Upper lobe of right lung (tissue), 1 donor: ENCODE data around the gene PANK3. TPM values are rescaled to one million over a fixed set of nuclear protein-coding genes. Genes with fewer than 3 reads are reported as not detected.
"Not testable (repeated sequence)": the region's sequence is repeated elsewhere in the genome, so short reads cannot be mapped to it uniquely, and the experiment has no call there.

Source experiments
- ATAC-seq: fragments of 200-7000 bp; cut with Tn5 transposase; one replicate; pipeline ENCODE4 v1.9.1; 2020; ENCODE audit warnings: mild to moderate bottlenecking, moderate library complexity
- DNase-seq: peaks from one replicate; pipeline ENCODE4 v3.0.0-alpha.2; 2020
- H3K27ac ChIP-seq: fragments of 200-600 bp; one replicate; pipeline ENCODE4 v1.8.0; 2022
- H3K27me3 ChIP-seq: fragments of 200-600 bp; one replicate; pipeline ENCODE4 v1.8.0; 2022; ENCODE audit warnings: mild to moderate bottlenecking
- H3K36me3 ChIP-seq: fragments of 200-600 bp; one replicate; pipeline ENCODE4 v1.8.0; 2022
- H3K4me1 ChIP-seq: fragments of 200-600 bp; one replicate; pipeline ENCODE4 v1.8.0; 2022
- H3K4me3 ChIP-seq: fragments of 200-600 bp; one replicate; pipeline ENCODE4 v1.8.0; 2022; ENCODE audit warnings: mild to moderate bottlenecking
- H3K9me3 ChIP-seq: fragments of 200-600 bp; one replicate; pipeline ENCODE4 v1.8.0; 2022
- intact Hi-C: fragments of 100-400 bp; cut with DNase I; formaldehyde crosslinking; loops from one replicate; pipeline ENCODE4 v1.11.0; 2022
- total RNA-seq: library from RNA; stranded (reverse); fragmentation: NEBNext Ultra II Directional; extraction: Animal tissue kit (Norgen Biotek cat#: 25700); gene quantifications from one replicate; pipeline ENCODE4 v1.2.1, GENCODE V29; 2021
- TF ChIP-seq, protein P1 (sequence below): fragments of 200-600 bp; IDR thresholded peaks from one replicate; pipeline ENCODE4 v1.8.0; 2022; ENCODE audit warnings: antibody characterized with exemption
- donor health status: DM: no; HTN: yes; CAD: no; lungs with severe emphysema.

Gene PANK3
- total RNA-seq, 1 donor from 2014 or later, result 64.3 TPM

DNA sequence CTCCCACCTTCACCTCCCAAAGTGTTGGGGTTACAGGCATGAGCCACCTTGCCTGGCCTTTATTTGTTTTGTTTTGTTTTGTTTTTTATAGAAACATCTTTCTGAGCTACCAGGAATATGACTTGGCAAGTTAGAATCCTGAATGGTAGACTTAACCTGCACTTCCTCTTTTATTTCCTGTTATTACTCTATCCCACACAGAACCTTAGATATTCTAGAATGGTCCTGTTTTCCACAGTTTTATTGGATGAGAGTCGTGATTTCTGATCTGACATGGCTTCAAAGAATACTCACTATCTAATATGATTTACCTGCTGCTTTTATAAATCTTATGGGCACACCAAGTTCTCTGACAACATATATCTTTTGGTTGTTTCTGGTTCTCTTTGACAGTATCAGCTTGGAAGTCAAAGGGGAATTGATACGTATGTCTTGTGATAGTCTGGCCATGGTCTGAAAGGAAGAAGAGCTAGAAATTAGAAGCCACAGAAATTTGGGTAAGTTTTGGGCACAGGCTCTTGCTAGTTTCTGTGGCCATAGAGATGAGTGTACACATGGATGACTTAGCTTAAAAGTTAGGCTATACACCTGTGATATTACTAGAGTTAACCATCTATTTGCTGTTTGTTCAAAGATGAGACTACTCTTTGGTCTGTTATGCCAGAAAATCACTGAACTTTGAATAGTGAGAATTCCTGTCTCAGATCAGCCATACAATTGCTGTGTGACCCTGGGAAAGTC is 4.7 kb upstream of the PANK3 start:
- DNase-seq, result no peak
- no peaks in the 10 kb centered on the region for H3K36me3 ChIP-seq
- no peaks in the 10 kb centered on the region for H3K27me3 ChIP-seq
- ATAC-seq, result no peak
- H3K4me3 ChIP-seq, result no peak overlapping the region
- no peak overlapping the region for H3K27ac ChIP-seq
- H3K9me3 ChIP-seq, result no peaks in the 10 kb centered on the region
- H3K4me1 ChIP-seq, result no peaks in the 10 kb centered on the region
- TF ChIP-seq, protein P1, sequence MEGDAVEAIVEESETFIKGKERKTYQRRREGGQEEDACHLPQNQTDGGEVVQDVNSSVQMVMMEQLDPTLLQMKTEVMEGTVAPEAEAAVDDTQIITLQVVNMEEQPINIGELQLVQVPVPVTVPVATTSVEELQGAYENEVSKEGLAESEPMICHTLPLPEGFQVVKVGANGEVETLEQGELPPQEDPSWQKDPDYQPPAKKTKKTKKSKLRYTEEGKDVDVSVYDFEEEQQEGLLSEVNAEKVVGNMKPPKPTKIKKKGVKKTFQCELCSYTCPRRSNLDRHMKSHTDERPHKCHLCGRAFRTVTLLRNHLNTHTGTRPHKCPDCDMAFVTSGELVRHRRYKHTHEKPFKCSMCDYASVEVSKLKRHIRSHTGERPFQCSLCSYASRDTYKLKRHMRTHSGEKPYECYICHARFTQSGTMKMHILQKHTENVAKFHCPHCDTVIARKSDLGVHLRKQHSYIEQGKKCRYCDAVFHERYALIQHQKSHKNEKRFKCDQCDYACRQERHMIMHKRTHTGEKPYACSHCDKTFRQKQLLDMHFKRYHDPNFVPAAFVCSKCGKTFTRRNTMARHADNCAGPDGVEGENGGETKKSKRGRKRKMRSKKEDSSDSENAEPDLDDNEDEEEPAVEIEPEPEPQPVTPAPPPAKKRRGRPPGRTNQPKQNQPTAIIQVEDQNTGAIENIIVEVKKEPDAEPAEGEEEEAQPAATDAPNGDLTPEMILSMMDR, result no peak
- intact Hi-C loops, result no loop called here

DNA sequence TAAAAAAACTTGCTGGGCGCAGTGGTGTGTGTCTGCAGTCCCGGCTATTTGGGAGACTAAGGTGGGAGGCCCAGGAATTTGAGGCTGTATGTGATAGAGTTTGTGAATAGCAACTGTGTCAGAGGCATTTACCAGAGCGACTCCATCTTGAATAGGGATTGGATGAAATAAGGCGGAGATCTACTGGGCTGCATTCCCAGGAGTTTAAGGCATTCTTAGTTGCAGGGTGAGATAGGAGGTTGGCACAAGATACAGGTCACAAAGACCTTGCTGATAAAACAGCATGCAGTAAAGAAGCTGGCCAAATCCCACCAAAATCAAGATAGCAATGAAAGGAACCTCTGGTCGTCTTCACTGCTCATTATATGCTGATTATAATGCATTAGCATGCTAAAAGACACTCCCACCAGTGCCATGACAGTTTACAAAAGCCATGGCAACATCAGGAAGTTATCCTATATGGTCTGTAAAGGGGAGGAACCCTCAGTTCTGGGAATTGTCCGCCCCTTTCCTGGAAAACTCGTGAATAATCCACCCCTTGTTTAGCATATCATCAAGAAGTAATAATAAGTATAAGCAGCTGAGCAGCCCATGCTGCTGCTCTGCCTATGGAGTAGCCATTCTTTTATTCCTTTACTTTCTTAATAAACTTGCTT is 1.8 kb upstream of the PANK3 start:
- peaks cover 11% of the 10 kb centered on the region for H3K4me1 ChIP-seq
- ATAC-seq, H3K9me3 ChIP-seq, H3K27ac ChIP-seq, DNase-seq, H3K4me3 ChIP-seq, H3K36me3 ChIP-seq, H3K27me3 ChIP-seq, intact Hi-C loops: not testable (repeated sequence)

DNA sequence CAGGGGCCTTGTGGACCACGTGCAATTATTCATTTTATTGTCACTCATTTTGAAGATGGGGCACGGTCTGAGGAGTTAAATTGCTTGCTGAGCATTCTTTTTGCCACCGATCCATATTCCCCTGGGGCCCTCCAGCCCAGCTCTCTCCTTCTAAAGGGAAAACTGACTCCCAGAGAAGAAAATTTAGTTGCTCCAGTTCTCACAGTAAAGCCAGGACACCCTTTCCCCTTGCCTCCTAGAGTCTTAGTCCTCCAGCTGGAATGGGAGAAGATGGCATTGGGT is 1.0 kb upstream of the PANK3 start:
- Histone ChIP-seq H3K27me3 (no peaks in the 10 kb centered on the region), H3K36me3 (no peaks in the 10 kb centered on the region), H3K27ac (peak overlapping the region; percentile 94), H3K4me1 (peaks cover 17% of the 10 kb centered on the region), H3K4me3 (peak overlapping the region; percentile 90), H3K9me3 (no peaks in the 10 kb centered on the region)
- ATAC-seq, result no peak
- intact Hi-C loops, result no loop called here
- DNase-seq, result no peak
- TF ChIP-seq, protein P1, result no peak

DNA sequence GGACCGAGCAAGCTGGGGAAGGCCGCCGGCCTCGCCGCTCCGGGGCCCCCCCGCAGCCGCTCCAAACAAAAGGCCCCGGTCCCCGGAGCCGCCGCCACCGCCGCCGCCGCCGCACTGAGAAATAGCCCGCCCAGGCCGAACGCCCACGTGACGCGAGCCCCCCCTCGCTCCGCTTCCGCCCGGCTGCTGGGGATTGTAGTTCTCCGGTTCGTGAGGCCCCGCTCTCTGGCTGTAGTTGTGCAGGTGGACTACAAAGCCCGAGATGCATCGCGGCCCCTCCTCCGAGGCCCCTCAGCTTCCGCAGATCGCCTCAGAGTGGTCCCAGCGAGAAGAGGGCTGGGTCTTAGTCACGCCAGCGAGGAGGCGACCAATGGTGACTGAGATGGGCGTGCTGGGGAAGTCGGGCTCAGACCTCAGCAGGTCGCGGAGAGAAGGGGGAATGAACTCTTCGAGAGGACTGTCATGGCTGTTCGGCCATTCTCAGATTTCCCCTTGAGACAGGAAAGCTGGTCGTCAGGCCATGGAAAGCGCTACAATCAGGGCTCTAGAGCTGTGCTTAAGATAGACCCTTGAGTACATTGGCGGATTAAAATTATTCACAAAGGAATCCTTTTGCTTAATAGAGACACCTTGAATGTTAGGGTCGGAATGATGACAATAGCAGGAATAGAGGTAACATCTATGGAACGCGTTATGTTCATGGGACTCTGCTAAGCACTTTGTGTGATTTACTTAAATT is 489 bp upstream of the PANK3 start:
- ATAC-seq (peak; percentile 98), DNase-seq (peak; percentile 99)
- intact Hi-C loops, result no loop called here
- H3K9me3 ChIP-seq, result no peaks in the 10 kb centered on the region
- TF ChIP-seq, protein P1, result no peak
- H3K4me1 ChIP-seq, result peaks cover 17% of the 10 kb centered on the region
- no peaks in the 10 kb centered on the region for H3K27me3 ChIP-seq
- peak overlapping the region; percentile 94 for H3K27ac ChIP-seq
- H3K36me3 ChIP-seq, result no peaks in the 10 kb centered on the region
- peak overlapping the region; percentile 90 for H3K4me3 ChIP-seq

DNA sequence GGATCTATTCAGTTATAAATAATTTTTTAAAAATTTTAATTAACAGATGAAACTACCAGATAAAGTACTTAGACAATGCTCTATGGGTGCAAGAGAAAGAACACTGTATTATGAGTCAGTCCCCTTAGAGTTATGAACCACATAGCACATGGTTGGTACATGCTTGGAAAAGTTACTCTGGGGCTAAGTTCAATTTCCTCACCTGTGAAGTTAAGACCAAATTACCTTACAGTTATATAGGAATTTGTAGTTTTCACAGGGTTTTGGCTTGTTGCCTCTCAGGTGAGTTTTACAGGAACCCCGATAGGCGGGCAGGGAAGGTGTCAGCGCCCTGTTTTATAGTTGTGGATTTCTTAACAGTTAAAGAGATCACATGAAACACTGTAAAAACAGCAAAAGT is 1.2 kb downstream of the PANK3 start:
- Histone ChIP-seq H3K9me3 (no peaks in the 10 kb centered on the region), H3K4me1 (peaks cover 17% of the 10 kb centered on the region), H3K27ac (no peak overlapping the region), H3K27me3 (no peaks in the 10 kb centered on the region), H3K4me3 (peak overlapping the region; percentile 90), H3K36me3 (no peaks in the 10 kb centered on the region)
- intact Hi-C loops, result no loop called here
- no peak for DNase-seq
- no peak for ATAC-seq
- TF ChIP-seq, protein P1, result no peak
